PFSK-1 (cell line): ENCODE results near the gene XKRX. TPM values are rescaled to one million over a fixed set of nuclear protein-coding genes. Genes with fewer than 3 reads are reported as not detected.

Source experiments
- FOXP2 ChIP-seq: optimal IDR thresholded peaks from 2 replicates; pipeline ENCODE3; 2011; ENCODE audit warnings: borderline replicate concordance, control low read depth, inconsistent platforms; ENCODE audit not compliant: insufficient read depth; ENCODE audit errors: extremely low read length, extremely low read depth
- POLR2AphosphoS5 ChIP-seq: IDR thresholded peaks from 2 replicates; pipeline ENCODE4 v1.6.1; 2012; ENCODE audit warnings: low read depth, mild to moderate bottlenecking, control low read depth, low read length, moderate library complexity
- SIN3A ChIP-seq: IDR thresholded peaks from 2 replicates; pipeline ENCODE4 v1.6.1; 2012; ENCODE audit warnings: mild to moderate bottlenecking, low read length, moderate library complexity, borderline replicate concordance; ENCODE audit not compliant: insufficient read depth
- TAF1 ChIP-seq: IDR thresholded peaks from 2 replicates; pipeline ENCODE4 v1.6.1; 2012; ENCODE audit warnings: low read length, control low read depth, borderline replicate concordance; ENCODE audit not compliant: insufficient read depth
- polyA plus RNA-seq: library from polyadenylated mRNA; unstranded; fragments of >200 nt; gene quantifications from one replicate; pipeline ENCODE4 v1.2.1, GENCODE V29; 2012; ENCODE audit warnings: low read depth, missing spikeins; ENCODE audit not compliant: insufficient read length
- TF ChIP-seq, protein P1 (sequence below), 2 experiments: IDR thresholded peaks; 2 replicates each; pipeline versions ENCODE4 v1.6.1 to v1.8.0; 2011 to 2012; ENCODE audit warnings: low read depth in 2 of 2, low read length in 2 of 2, control low read depth in 1 of 2, inconsistent platforms in 1 of 2, mild to moderate bottlenecking in 1 of 2, moderate library complexity in 1 of 2; ENCODE audit not compliant: insufficient read depth in 1 of 2

XKRX gene
- not detected for polyA plus RNA-seq

- TF ChIP-seq, protein P1, sequence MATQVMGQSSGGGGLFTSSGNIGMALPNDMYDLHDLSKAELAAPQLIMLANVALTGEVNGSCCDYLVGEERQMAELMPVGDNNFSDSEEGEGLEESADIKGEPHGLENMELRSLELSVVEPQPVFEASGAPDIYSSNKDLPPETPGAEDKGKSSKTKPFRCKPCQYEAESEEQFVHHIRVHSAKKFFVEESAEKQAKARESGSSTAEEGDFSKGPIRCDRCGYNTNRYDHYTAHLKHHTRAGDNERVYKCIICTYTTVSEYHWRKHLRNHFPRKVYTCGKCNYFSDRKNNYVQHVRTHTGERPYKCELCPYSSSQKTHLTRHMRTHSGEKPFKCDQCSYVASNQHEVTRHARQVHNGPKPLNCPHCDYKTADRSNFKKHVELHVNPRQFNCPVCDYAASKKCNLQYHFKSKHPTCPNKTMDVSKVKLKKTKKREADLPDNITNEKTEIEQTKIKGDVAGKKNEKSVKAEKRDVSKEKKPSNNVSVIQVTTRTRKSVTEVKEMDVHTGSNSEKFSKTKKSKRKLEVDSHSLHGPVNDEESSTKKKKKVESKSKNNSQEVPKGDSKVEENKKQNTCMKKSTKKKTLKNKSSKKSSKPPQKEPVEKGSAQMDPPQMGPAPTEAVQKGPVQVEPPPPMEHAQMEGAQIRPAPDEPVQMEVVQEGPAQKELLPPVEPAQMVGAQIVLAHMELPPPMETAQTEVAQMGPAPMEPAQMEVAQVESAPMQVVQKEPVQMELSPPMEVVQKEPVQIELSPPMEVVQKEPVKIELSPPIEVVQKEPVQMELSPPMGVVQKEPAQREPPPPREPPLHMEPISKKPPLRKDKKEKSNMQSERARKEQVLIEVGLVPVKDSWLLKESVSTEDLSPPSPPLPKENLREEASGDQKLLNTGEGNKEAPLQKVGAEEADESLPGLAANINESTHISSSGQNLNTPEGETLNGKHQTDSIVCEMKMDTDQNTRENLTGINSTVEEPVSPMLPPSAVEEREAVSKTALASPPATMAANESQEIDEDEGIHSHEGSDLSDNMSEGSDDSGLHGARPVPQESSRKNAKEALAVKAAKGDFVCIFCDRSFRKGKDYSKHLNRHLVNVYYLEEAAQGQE (IDR thresholded peaks at IDR 0.05; ENCODE audit: insufficient read depth in 1 of 2, low read depth in 2 of 2, low read length in 2 of 2): no peak
- TF ChIP-seq TAF1 (no peak), FOXP2 (no peak), POLR2AphosphoS5 (no peak), SIN3A (no peak)
Observed at GRCh38 chrX:100928660-100929613, at the start of gene XKRX. XKRX (minus strand) TSS chrX:100928917; CDS start chrX:100928304, 613 bp downstream.

- TF ChIP-seq SIN3A (no peak), TAF1 (no peak), POLR2AphosphoS5 (no peak), FOXP2 (no peak)
- TF ChIP-seq, protein P1 (IDR thresholded peaks at IDR 0.05; ENCODE audit: insufficient read depth in 1 of 2, low read depth in 2 of 2, low read length in 2 of 2): no peak
Observed at GRCh38 chrX:100976211-100976610, 47.5 kb upstream of the XKRX start.

DNA sequence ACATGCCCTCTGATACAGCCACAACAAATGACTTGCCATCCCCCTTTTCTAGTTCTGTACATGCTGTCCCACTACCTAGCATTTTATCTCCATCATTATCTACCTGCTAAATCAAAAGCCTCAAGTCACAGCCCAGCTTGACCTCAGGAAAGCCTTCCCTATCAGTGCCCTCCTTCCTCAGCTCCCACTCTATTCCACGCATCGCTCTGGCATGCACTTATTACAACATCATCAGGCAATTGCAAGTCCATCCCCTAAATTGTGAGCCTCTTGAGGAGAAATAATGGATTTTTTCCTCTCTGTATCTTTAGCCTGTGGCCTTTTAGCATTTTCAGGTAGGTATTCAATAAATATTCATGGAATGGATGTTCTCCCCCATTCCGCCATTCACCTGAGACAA is 46.5 kb upstream of the XKRX start:
- no peak for TF ChIP-seq TAF1
- TF ChIP-seq SIN3A: no peak
- TF ChIP-seq, protein P1 (IDR thresholded peaks at IDR 0.05; ENCODE audit: insufficient read depth in 1 of 2, low read depth in 2 of 2, low read length in 2 of 2): no peak
- TF ChIP-seq POLR2AphosphoS5: no peak
- no peak for TF ChIP-seq FOXP2

- TF ChIP-seq SIN3A (no peak), FOXP2 (no peak), POLR2AphosphoS5 (no peak), TAF1 (no peak)
- TF ChIP-seq, protein P1 (IDR thresholded peaks at IDR 0.05; ENCODE audit: insufficient read depth in 1 of 2, low read depth in 2 of 2, low read length in 2 of 2): no peak
Observed at GRCh38 chrX:100973411-100973810, 44.7 kb upstream of the XKRX start.
